CD4-positive, CD25-positive, alpha-beta regulatory T cell (primary cell): ENCODE data around the gene TOE1. TPM values are rescaled to one million over a fixed set of nuclear protein-coding genes. Genes with fewer than 3 reads are reported as not detected.
"Not testable (repeated sequence)": the region's sequence is repeated elsewhere in the genome, so short reads cannot be mapped to it uniquely, and the experiment has no call there.

ENCODE experiments used
- ATAC-seq, 2 donors: fragments of 150-1000 bp; cut with Tn5 transposase; one replicate each; pipeline ENCODE4 v1.10.0; 2021; ENCODE audit warnings: low read depth in 2 of 2, moderate number of reproducible peaks in 2 of 2, moderate library complexity in 1 of 2
- DNase-seq, 3 donors: peaks; one replicate each; pipeline versions ENCODE4 v3.0.0 to v3.0.0-alpha.2; 2012 to 2022; ENCODE audit warnings: mixed read lengths in 1 of 3
- H3K27ac ChIP-seq: one replicate; pipeline ENCODE4 v1.7.0; 2013; ENCODE audit warnings: mild to moderate bottlenecking, low read length; ENCODE audit not compliant: insufficient read depth, poor library complexity, severe bottlenecking
- H3K27me3 ChIP-seq: one replicate; pipeline ENCODE4 v1.7.0; 2013; ENCODE audit warnings: low read length; ENCODE audit not compliant: control insufficient read depth, insufficient read depth
- H3K36me3 ChIP-seq: one replicate; pipeline ENCODE4 v1.7.0; 2013; ENCODE audit warnings: mild to moderate bottlenecking, low read length, moderate library complexity; ENCODE audit not compliant: control insufficient read depth, insufficient read depth
- H3K4me1 ChIP-seq: 2 replicates; pipeline ENCODE4 v1.7.0; 2013; ENCODE audit warnings: mild to moderate bottlenecking, low read length; ENCODE audit not compliant: insufficient read depth, control insufficient read depth, poor library complexity, severe bottlenecking
- H3K4me3 ChIP-seq: one replicate; pipeline ENCODE4 v1.7.0; 2013; ENCODE audit warnings: low read depth, mild to moderate bottlenecking, low read length, moderate library complexity
- H3K9me3 ChIP-seq, 2 experiments: 1 replicate in 1 of 2; 2 replicates in 1 of 2; pipeline ENCODE4 v1.7.0; 2013; ENCODE audit warnings: low read length in 2 of 2, mild to moderate bottlenecking in 1 of 2, moderate library complexity in 1 of 2; ENCODE audit not compliant: control insufficient read depth in 2 of 2
- H3K27ac Mint-ChIP-seq, 3 donors: one replicate each; pipeline ENCODE4 v1.8.0; 2020 to 2022; ENCODE audit warnings: mild to moderate bottlenecking in 3 of 3, mixed read lengths in 3 of 3, moderate library complexity in 2 of 3
- H3K27me3 Mint-ChIP-seq: one replicate; pipeline ENCODE4 v1.8.0; 2022; ENCODE audit warnings: mild to moderate bottlenecking, mixed read lengths
- H3K36me3 Mint-ChIP-seq: one replicate; pipeline ENCODE4 v1.8.0; 2020; ENCODE audit warnings: mixed read lengths
- H3K4me1 Mint-ChIP-seq, 4 donors: one replicate each; pipeline ENCODE4 v1.8.0; 2020 to 2022; ENCODE audit warnings: mixed read lengths in 4 of 4, mild to moderate bottlenecking in 1 of 4
- H3K4me3 Mint-ChIP-seq, 4 donors: one replicate each; pipeline ENCODE4 v1.8.0; 2020 to 2022; ENCODE audit warnings: mild to moderate bottlenecking in 4 of 4, mixed read lengths in 4 of 4, moderate library complexity in 3 of 4
- H3K9me3 Mint-ChIP-seq, 7 donors: one replicate each; pipeline ENCODE4 v1.8.0; 2020 to 2022; ENCODE audit warnings: mixed read lengths in 7 of 7, mild to moderate bottlenecking in 3 of 7, moderate library complexity in 2 of 7
- polyA plus RNA-seq, 4 donors: library from polyadenylated mRNA; unstranded; fragments of 300-500 nt; fragmentation: Illumina TruSeq; gene quantifications; one replicate each; pipeline ENCODE4 v1.2.3, GENCODE V29; 2021
- total RNA-seq: library from RNA; stranded (reverse); gene quantifications from one replicate; pipeline ENCODE4 v1.2.3, GENCODE V29; 2022

TOE1 gene
- total RNA-seq, result 48.7 TPM
- 10 to 100 TPM; 12.1 to 16.5 (median 14.7) TPM for polyA plus RNA-seq

DNA sequence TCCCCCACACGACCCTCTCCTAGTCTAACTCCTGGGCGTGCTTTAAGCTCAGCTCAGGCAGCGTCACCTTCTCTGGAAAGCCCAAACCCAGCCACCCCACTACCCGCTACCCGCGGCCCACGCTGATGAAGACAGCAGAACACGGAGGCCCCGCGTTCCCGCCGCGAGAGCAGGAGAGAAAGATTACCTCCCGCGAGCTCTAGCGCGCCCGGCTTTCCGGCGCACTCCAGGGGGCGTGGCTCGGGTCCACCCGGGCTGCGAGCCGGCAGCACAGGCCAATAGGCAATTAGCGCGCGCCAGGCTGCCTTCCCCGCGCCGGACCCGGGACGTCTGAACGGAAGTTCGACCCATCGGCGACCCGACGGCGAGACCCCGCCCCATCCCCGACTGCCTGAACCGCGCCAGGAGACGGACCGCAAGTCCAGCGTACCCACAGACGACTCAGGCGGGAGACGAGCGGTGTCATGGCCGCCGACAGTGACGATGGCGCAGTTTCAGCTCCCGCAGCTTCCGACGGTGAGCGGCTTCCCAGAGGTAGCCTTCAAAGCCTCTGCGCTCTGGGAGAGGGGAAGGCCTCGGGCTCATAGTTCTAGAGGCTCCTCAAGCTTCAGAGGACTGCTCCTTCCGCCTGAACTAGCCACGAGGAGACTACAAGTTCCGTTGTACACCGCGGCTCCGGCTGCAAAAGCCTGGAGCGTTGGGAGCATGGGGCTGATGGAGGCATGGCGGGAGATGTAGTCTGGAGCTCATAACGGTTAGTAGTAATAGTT lies at the start of gene TOE1, which contains the start of gene MUTYH:
Gene TOE1 (plus strand): TSS at position 382 of the 770 bp plus-strand sequence. CDS start 83 bp downstream, at position 465.
Gene MUTYH (minus strand): TSS at position 652 of the 770 bp plus-strand sequence. CDS start 5,935 bp downstream, outside the sequence.
- H3K4me1 Mint-ChIP-seq, result peaks cover 17 to 71% (median 40%) of the 10 kb centered on the region in 4 donors
- peaks cover 22% of the 10 kb centered on the region for H3K36me3 Mint-ChIP-seq
- peak within 1 kb of the TSS; percentile 91 for H3K4me3 ChIP-seq

GRCh38 chr1:45291002-45291401 lies 49.0 kb upstream of the TOE1 start:
- H3K4me3 ChIP-seq, H3K4me1 Mint-ChIP-seq, H3K36me3 Mint-ChIP-seq, H3K9me3 ChIP-seq, H3K27ac ChIP-seq, H3K36me3 ChIP-seq, DNase-seq, H3K9me3 Mint-ChIP-seq, H3K4me1 ChIP-seq, H3K27me3 Mint-ChIP-seq, H3K27me3 ChIP-seq, H3K4me3 Mint-ChIP-seq, ATAC-seq: not testable (repeated sequence)
- peak overlapping the region in 1 of 3 donors; percentile 72 for H3K27ac Mint-ChIP-seq

More for the DNA sequence above, at the start of gene TOE1, which contains the start of gene MUTYH:
- DNase-seq (peak; percentile 87 to 97 (median 89)), ATAC-seq (peak; percentile 85 to 86)
- Mint-ChIP-seq H3K27me3 (no peaks in the 10 kb centered on the region), H3K9me3 (peaks cover 0 to 1% (median 0%) of the 10 kb centered on the region in 7 donors), H3K27ac (peak within 1 kb of the TSS; percentile 98 to 100 (median 99)), H3K4me3 (peak within 1 kb of the TSS; percentile 98 to 100 (median 100))
- Histone ChIP-seq H3K4me1 (peaks cover 29% of the 10 kb centered on the region), H3K36me3 (peaks cover 34% of the 10 kb centered on the region), H3K9me3 (no peaks in the 10 kb centered on the region), H3K27me3 (no peaks in the 10 kb centered on the region), H3K27ac (peak within 1 kb of the TSS; percentile 99)

GRCh38 chr1:45291716-45292115 lies 48.3 kb upstream of the TOE1 start:
- H3K9me3 ChIP-seq, result no peaks in the 10 kb centered on the region
- H3K27me3 ChIP-seq, result no peaks in the 10 kb centered on the region
- no peaks in the 10 kb centered on the region for H3K4me1 ChIP-seq
- ATAC-seq, result no peak
- H3K4me3 Mint-ChIP-seq, result no peak overlapping the region
- H3K36me3 ChIP-seq, result no peaks in the 10 kb centered on the region
- no peaks in the 10 kb centered on the region for H3K9me3 Mint-ChIP-seq
- peaks cover 4% of the 10 kb centered on the region for H3K36me3 Mint-ChIP-seq
- no peak overlapping the region for H3K27ac ChIP-seq
- H3K4me1 Mint-ChIP-seq, result peaks cover 0 to 4% (median 1%) of the 10 kb centered on the region in 4 donors
- no peak overlapping the region for H3K27ac Mint-ChIP-seq
- peaks cover 4% of the 10 kb centered on the region for H3K27me3 Mint-ChIP-seq
- DNase-seq, result no peak
- H3K4me3 ChIP-seq, result no peak overlapping the region

DNA sequence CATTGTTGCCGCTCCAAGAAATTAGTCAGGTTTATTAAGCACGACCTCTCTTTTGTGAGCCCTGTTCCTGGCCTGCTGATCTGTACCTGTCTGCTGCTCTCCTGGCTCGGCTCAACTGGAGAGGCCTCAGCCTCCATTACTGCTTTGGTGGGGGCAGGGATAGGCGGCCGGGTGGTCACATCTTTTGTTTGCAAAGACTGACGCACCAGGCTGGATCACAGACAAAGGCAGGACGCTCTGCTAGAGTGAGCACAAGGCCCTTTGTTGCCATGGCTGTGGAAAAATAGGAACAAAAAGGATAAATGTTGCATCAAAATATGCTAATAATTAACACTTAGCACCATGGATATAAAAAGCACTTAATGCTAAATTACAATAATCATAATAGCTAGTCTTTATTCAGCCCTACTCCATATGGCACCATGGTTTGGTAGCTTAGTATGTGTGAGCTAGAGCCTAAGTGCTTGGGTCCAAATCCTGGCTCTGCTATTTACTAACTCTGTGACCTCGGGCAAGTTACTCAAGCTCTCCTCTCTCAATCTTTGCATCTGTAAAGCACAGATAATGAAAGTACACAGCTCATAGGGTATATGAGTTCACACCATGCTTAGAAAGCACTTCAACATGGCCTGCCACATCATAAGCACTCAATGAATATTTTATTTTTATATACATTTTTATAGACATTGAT lies 42.2 kb upstream of the TOE1 start:
- H3K27ac ChIP-seq, result no peak overlapping the region
- H3K27ac Mint-ChIP-seq, result no peak overlapping the region
- ATAC-seq, result no peak
- peaks cover 5 to 15% (median 10%) of the 10 kb centered on the region in 4 donors for H3K4me1 Mint-ChIP-seq
- H3K4me3 Mint-ChIP-seq, result no peak overlapping the region
- H3K27me3 Mint-ChIP-seq, result peaks cover 5% of the 10 kb centered on the region
- H3K9me3 Mint-ChIP-seq, result no peaks in the 10 kb centered on the region
- no peaks in the 10 kb centered on the region for H3K4me1 ChIP-seq
- no peak for DNase-seq
- H3K36me3 ChIP-seq, result no peaks in the 10 kb centered on the region
- no peaks in the 10 kb centered on the region for H3K9me3 ChIP-seq
- H3K27me3 ChIP-seq, result no peaks in the 10 kb centered on the region
- H3K4me3 ChIP-seq, result no peak overlapping the region
- H3K36me3 Mint-ChIP-seq, result peaks cover 4% of the 10 kb centered on the region

DNA sequence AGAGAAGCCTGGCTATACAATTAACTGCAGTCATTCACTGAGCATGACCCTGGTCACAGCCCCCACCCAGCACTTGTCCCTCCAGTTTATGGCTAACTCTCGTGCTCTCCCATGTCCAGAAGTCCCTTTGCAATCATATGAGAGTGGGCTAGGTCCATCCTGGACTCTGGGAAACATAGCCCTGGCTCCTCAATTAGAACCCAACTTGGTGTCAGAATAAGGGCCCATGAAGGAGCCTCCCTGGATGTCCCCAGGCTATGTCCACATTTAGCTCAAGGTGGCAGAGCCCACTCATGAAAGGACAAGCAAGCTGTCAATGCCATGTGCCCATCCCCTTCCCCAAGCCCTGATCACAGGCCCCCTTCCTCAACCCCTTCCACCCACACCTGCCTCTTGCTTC lies 40.7 kb upstream of the TOE1 start:
- H3K36me3 ChIP-seq, result no peaks in the 10 kb centered on the region
- peaks cover 6% of the 10 kb centered on the region for H3K4me1 ChIP-seq
- no peak for DNase-seq
- H3K27ac ChIP-seq, result no peak overlapping the region
- H3K27me3 Mint-ChIP-seq, result peaks cover 5% of the 10 kb centered on the region
- H3K9me3 Mint-ChIP-seq, result no peaks in the 10 kb centered on the region
- H3K4me3 Mint-ChIP-seq, result no peak overlapping the region
- no peaks in the 10 kb centered on the region for H3K27me3 ChIP-seq
- ATAC-seq, result no peak
- no peak overlapping the region for H3K27ac Mint-ChIP-seq
- H3K9me3 ChIP-seq, result no peaks in the 10 kb centered on the region
- no peak overlapping the region for H3K4me3 ChIP-seq
- H3K36me3 Mint-ChIP-seq, result no peaks in the 10 kb centered on the region
- H3K4me1 Mint-ChIP-seq, result peaks cover 5 to 26% (median 12%) of the 10 kb centered on the region in 4 donors

DNA sequence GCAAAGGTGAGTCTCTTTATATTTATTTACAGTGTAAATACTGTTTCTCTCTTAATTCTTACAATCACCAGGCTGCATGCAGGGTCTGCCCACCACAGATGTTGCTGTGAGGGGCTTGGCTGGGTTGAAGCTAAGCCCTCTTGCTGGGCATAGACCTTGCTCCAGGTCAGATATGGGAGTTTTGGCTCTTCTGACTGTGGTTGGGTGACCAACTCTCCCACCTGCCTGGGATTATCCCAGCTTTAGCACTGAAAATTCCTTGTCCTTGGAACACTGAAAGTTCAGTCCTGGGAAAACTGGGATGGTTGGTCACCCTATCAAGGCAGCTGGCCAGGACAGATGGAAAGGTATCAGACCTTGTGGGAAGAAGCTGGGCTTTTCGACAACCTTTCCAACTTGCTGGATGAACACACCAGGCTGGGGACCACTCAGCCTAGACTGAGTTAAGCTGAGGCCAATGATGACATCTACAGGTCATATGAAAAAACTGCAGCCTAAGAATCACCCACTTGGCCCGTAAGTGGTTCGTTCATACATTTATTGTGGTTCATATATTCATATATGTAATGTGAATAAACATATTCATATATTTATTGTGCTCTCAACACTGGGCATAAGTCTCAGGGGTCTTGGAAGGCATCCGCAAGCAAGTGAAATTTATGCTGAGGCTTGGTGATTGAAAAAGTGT lies 39.8 kb upstream of the TOE1 start:
- Histone ChIP-seq H3K4me3 (no peak overlapping the region), H3K9me3 (no peaks in the 10 kb centered on the region), H3K27me3 (no peaks in the 10 kb centered on the region), H3K27ac (no peak overlapping the region), H3K36me3 (no peaks in the 10 kb centered on the region), H3K4me1 (peaks cover 13% of the 10 kb centered on the region)
- no peaks in the 10 kb centered on the region for H3K36me3 Mint-ChIP-seq
- H3K4me1 Mint-ChIP-seq, result peaks cover 5 to 34% (median 17%) of the 10 kb centered on the region in 4 donors
- H3K4me3 Mint-ChIP-seq, result peak overlapping the region in 3 of 4 donors; percentile 31 to 91 (median 71)
- ATAC-seq, result peak in 1 of 2 donors; percentile 13
- no peaks in the 10 kb centered on the region for H3K9me3 Mint-ChIP-seq
- peak in 2 of 3 donors; percentile 61 to 80 for DNase-seq
- H3K27ac Mint-ChIP-seq, result peak overlapping the region in 1 of 3 donors; percentile 63
- peaks cover 5% of the 10 kb centered on the region for H3K27me3 Mint-ChIP-seq

GRCh38 chr1:45300669-45300997 lies 39.3 kb upstream of the TOE1 start:
- no peak for ATAC-seq
- peak overlapping the region in 3 of 4 donors; percentile 31 to 91 (median 71) for H3K4me3 Mint-ChIP-seq
- H3K27me3 ChIP-seq, result no peaks in the 10 kb centered on the region
- no peak overlapping the region for H3K27ac ChIP-seq
- H3K9me3 ChIP-seq, result no peaks in the 10 kb centered on the region
- no peak overlapping the region for H3K27ac Mint-ChIP-seq
- no peaks in the 10 kb centered on the region for H3K9me3 Mint-ChIP-seq
- H3K4me3 ChIP-seq, result no peak overlapping the region
- H3K27me3 Mint-ChIP-seq, result peaks cover 5% of the 10 kb centered on the region
- no peaks in the 10 kb centered on the region for H3K36me3 Mint-ChIP-seq
- no peak for DNase-seq
- H3K4me1 ChIP-seq, result peaks cover 13% of the 10 kb centered on the region
- H3K4me1 Mint-ChIP-seq, result peaks cover 5 to 39% (median 21%) of the 10 kb centered on the region in 4 donors
- H3K36me3 ChIP-seq, result no peaks in the 10 kb centered on the region
